Calu3 (cell line): ENCODE data around the gene TAF15. TPM values are rescaled to one million over a fixed set of nuclear protein-coding genes. Genes with fewer than 3 reads are reported as not detected.

Experiments used
- BruUV-seq: library from RNA; stranded (reverse); fragments of 400-500 nt; replicated peaks from 2 replicates; lab custom pipeline; 2021; lab: Mats Ljungman, UMichigan
- CTCF ChIA-PET: fragments of 300-600 bp; sonication (Branson Sonifier 250); formaldehyde crosslinking; loops from one replicate; lab custom pipeline; 2022; ENCODE audit warnings: antibody characterized with exemption; lab: Charles Lee
- DNase-seq: peaks from one replicate; pipeline ENCODE4 v3.0.0; 2022
- H3K27ac Mint-ChIP-seq: one replicate; pipeline ENCODE4 v1.8.0; 2022; ENCODE audit warnings: mixed read lengths; ENCODE audit not compliant: unreplicated experiment
- H3K27me3 Mint-ChIP-seq: one replicate; pipeline ENCODE4 v1.8.0; 2022; ENCODE audit warnings: mixed read lengths; ENCODE audit not compliant: unreplicated experiment
- H3K36me3 Mint-ChIP-seq: one replicate; pipeline ENCODE4 v1.8.0; 2022; ENCODE audit warnings: mild to moderate bottlenecking, moderate library complexity, mixed read lengths; ENCODE audit not compliant: insufficient read depth, unreplicated experiment
- H3K4me1 Mint-ChIP-seq: one replicate; pipeline ENCODE4 v1.8.0; 2022; ENCODE audit warnings: mild to moderate bottlenecking, low read depth, mixed read lengths; ENCODE audit not compliant: unreplicated experiment
- H3K4me3 Mint-ChIP-seq: one replicate; pipeline ENCODE4 v1.8.0; 2022; ENCODE audit warnings: mild to moderate bottlenecking, low read depth, moderate library complexity, mixed read lengths; ENCODE audit not compliant: unreplicated experiment
- H3K9me3 Mint-ChIP-seq: one replicate; pipeline ENCODE4 v1.8.0; 2022; ENCODE audit warnings: low read depth, mixed read lengths; ENCODE audit not compliant: unreplicated experiment
- CTCF ChIP-seq: fragments of 200-600 bp; IDR thresholded peaks from one replicate; pipeline ENCODE4 v1.8.0; 2022; ENCODE audit warnings: antibody characterized with exemption; ENCODE audit not compliant: unreplicated experiment
- intact Hi-C: fragments of 100-400 bp; cut with micrococcal nuclease; formaldehyde crosslinking; loops from one replicate; pipeline ENCODE4 v1.10.0; 2022; ENCODE audit not compliant: unreplicated experiment
- total RNA-seq: library from RNA; stranded (reverse); gene quantifications from 2 replicates; pipeline ENCODE4 v1.2.3, GENCODE V29; 2022

The TAF15 gene
- total RNA-seq, 1 experiment from 2014 or later: 286 TPM

GRCh38 chr17:35766489-35766877, 42.8 kb upstream of the TAF15 start:
- intact Hi-C loops: no loop called here
- DNase-seq: no peak
- no TSS peak for BruUV-seq
- peaks cover 47% of the 10 kb centered on the region for H3K27me3 Mint-ChIP-seq
- peaks cover 8% of the 10 kb centered on the region for H3K4me1 Mint-ChIP-seq
- H3K36me3 Mint-ChIP-seq: peaks cover 10% of the 10 kb centered on the region
- H3K9me3 Mint-ChIP-seq: no peaks in the 10 kb centered on the region
- no peak overlapping the region for H3K27ac Mint-ChIP-seq
- CTCF ChIA-PET: interaction anchor here (0.6 to 2.1 kb wide), 5 partner anchors 10 to 42 kb away, joined by 3 to 11 read pairs (median 4); partner anchors contain the start of gene TAF15
- TF ChIP-seq CTCF: no peak
- H3K4me3 Mint-ChIP-seq: no peak overlapping the region

- H3K36me3 Mint-ChIP-seq: peaks cover 10% of the 10 kb centered on the region
- H3K9me3 Mint-ChIP-seq: no peaks in the 10 kb centered on the region
- intact Hi-C loops: loop anchor here (1.0 kb wide), 1 partner anchor 37 kb away; no protein-coding TSS in a partner anchor
- H3K4me1 Mint-ChIP-seq: peaks cover 3% of the 10 kb centered on the region
- no peak for TF ChIP-seq CTCF
- peak; percentile 58 for DNase-seq
- peaks cover 47% of the 10 kb centered on the region for H3K27me3 Mint-ChIP-seq
- no peak overlapping the region for H3K4me3 Mint-ChIP-seq
- BruUV-seq: no TSS peak
- H3K27ac Mint-ChIP-seq: no peak overlapping the region
- CTCF ChIA-PET: interaction anchor here (0.6 to 2.1 kb wide), 5 partner anchors 10 to 42 kb away, joined by 3 to 11 read pairs (median 4); partner anchors contain the start of gene TAF15
Measured at GRCh38 chr17:35766903-35767510, 42.3 kb upstream of the TAF15 start.

- H3K36me3 Mint-ChIP-seq: peaks cover 10% of the 10 kb centered on the region
- H3K9me3 Mint-ChIP-seq: no peaks in the 10 kb centered on the region
- H3K4me1 Mint-ChIP-seq: no peaks in the 10 kb centered on the region
- no peak overlapping the region for H3K27ac Mint-ChIP-seq
- intact Hi-C loops: no loop called here
- DNase-seq: no peak
- CTCF ChIA-PET: interaction anchor here (1.8 to 2.1 kb wide), 2 partner anchors 20 to 40 kb away, joined by 3 to 7 read pairs; partner anchors contain the start of gene TAF15
- BruUV-seq: no TSS peak
- TF ChIP-seq CTCF: no peak
- H3K4me3 Mint-ChIP-seq: no peak overlapping the region
- peaks cover 57% of the 10 kb centered on the region for H3K27me3 Mint-ChIP-seq
Measured at GRCh38 chr17:35768797-35769196, 40.5 kb upstream of the TAF15 start.

GRCh38 chr17:35769895-35770486, 39.3 kb upstream of the TAF15 start:
- H3K4me3 Mint-ChIP-seq: no peak overlapping the region
- CTCF ChIA-PET: interaction anchor here (1.8 to 2.1 kb wide), 2 partner anchors 19 to 39 kb away, joined by 3 to 7 read pairs; partner anchors contain the start of gene TAF15
- no TSS peak for BruUV-seq
- H3K27ac Mint-ChIP-seq: no peak overlapping the region
- peaks cover 66% of the 10 kb centered on the region for H3K27me3 Mint-ChIP-seq
- no peak for DNase-seq
- peak; percentile 40 for TF ChIP-seq CTCF
- no peaks in the 10 kb centered on the region for H3K4me1 Mint-ChIP-seq
- intact Hi-C loops: no loop called here
- H3K36me3 Mint-ChIP-seq: peaks cover 2% of the 10 kb centered on the region
- H3K9me3 Mint-ChIP-seq: no peaks in the 10 kb centered on the region
